Activated naive CD4-positive, alpha-beta T cell treated with Interleukin-2 at 50 U/mL for 16 hours (primary cell): Measurements from ENCODE around the gene GUCA2A.
"Not testable (repeated sequence)": the region's sequence is repeated elsewhere in the genome, so short reads cannot be mapped to it uniquely, and the experiment has no call there.

ENCODE experiments used
- DNase-seq: peaks from one replicate; pipeline ENCODE4 v3.0.0-alpha.2; 2020

GUCA2A gene, protein sequence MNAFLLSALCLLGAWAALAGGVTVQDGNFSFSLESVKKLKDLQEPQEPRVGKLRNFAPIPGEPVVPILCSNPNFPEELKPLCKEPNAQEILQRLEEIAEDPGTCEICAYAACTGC

DNA sequence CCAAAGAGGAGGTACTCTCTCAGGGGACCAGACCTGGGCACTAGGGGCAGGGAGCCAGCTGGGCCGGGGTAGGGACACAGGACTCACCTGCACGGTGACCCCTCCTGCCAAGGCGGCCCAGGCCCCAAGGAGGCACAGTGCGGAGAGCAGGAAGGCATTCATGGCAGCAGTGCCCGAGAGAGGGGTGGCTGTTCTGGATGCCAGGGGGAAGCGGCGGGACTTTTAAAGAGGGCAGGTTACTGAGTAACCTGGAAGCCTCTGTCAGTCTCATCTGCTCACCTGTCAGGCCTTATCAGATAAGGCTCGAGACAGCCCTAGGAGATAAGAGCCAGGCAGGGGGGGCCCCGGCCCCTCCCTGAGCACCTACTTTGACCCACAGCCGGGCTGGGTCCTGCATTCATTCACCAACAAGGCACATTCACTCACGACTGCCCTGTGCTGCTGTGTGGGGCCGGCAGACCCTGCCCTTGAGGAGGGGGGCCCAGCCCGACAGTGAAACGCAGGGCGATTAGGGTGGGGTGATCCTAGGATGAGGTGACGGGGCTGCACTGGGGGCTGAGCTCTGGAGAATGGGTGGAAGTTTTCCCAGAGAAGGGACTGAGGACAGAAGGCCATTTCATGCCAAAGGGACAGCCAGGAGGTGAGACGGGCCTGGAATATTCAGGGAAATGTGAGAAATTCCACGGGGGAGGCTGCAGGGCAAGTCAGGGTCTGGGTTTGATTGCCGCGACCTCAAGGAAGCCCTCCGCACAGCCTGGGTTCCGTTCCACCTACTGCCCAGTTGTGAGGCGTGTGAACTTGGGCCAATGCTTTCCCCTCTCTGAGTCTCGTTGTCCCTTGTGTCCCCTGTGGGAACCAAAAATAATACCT, at the start of gene GUCA2A:
Gene GUCA2A, minus strand, starts transcription at position 195 of the 870 bp plus-strand sequence. Its CDS starts 33 bp downstream, at position 162.
- DNase-seq = no peak

GRCh38 chr1:42211224-42211623, 46.7 kb upstream of the GUCA2A start:
- DNase-seq = no peak

GRCh38 chr1:42210421-42211133, 46.0 kb upstream of the GUCA2A start:
- DNase-seq = no peak

- DNase-seq = no peak
Observed at GRCh38 chr1:42209526-42210251, 45.1 kb upstream of the GUCA2A start.

- DNase-seq = not testable (repeated sequence)
Observed at GRCh38 chr1:42206930-42207329, 42.4 kb upstream of the GUCA2A start.

- no peak for DNase-seq
Observed at GRCh38 chr1:42206164-42206563, 41.6 kb upstream of the GUCA2A start.

DNA sequence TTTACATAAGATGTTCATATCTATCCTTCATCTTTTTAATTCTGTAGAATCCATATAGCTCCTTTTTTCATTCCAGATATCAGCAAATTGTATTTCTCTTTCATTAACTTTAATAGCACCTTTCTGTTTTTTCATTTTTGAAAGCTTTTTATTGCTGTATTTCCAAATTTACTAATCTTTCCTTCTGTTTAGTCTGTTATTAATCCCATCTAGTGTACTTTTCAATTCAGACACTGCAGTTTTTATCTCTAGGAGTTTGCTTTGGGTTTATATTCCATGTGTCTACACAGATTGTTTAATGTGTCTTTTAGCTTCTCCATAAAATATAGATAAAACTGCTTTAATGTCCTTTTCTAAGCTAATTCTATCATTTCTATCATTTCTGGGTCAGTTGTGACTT, 37.4 kb upstream of the GUCA2A start:
- no peak for DNase-seq

GRCh38 chr1:42198251-42198650, 33.7 kb upstream of the GUCA2A start:
- no peak for DNase-seq

DNA sequence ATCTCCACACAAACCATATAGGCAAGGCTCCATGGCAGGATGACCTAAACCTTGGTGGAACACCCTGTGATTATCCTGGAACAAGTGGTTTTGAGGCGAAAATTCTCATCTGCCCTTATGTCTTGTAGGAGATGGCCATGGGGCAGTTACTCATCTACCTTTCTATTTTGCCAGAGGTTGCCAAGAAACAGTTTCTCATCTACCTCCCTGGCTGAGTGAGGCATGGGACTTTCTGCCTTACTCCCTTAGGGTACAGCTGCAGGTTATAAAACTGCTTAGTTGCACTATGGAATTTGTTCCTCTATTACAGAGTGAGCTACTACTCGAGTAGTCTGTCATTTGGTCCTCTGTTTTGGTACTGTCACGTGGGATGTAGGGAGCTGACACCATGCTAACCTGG, 31.3 kb upstream of the GUCA2A start:
- DNase-seq = no peak

DNA sequence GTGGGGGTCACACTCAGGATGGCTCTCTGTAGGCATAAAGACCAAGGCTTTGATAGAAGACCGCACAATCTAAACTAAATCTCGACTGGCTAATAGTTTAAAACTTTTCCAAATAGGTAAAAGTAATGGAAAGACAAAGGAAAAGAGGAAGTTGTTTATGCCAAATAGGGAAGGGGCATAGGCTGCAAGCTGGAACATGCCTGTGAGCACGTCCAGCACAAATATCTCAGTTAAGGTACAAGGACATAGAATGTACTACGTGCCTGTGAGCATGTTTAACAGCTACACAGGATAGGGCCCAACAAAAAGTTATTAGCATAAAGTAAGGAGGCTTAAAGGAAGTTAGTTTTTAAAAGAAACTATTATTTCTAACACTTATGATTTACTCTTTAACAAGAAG, 27.6 kb upstream of the GUCA2A start:
- DNase-seq = no peak

DNA sequence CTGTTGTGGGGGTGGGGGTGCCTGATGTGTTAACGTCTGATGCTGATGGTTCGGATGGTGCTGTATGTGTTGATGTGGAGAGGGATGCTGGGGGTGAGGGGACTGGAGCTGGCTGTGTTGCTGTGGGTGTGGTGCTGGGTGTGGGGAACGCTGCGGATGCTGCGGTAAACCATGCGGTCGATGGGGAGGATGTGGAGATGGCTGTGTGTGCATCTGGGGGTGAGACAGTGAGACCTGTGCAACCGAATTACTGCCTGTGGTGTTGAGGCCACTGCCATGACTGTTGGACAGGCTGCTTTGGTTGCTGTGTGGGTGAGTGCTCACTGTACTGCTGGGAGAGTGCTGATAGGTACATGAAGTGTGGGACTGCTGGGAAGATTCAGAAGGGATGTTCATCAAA, 26.8 kb upstream of the GUCA2A start:
- no peak for DNase-seq

- DNase-seq = no peak
Observed at GRCh38 chr1:42189931-42190853, 25.6 kb upstream of the GUCA2A start.

- DNase-seq = no peak
Observed at GRCh38 chr1:42186152-42186551, 21.6 kb upstream of the GUCA2A start.

- no peak for DNase-seq
Observed at GRCh38 chr1:42184616-42185015, 20.1 kb upstream of the GUCA2A start.

GRCh38 chr1:42183957-42184268, 19.4 kb upstream of the GUCA2A start:
- DNase-seq = no peak

- no peak for DNase-seq
Observed at GRCh38 chr1:42183210-42183956, 18.8 kb upstream of the GUCA2A start.

DNA sequence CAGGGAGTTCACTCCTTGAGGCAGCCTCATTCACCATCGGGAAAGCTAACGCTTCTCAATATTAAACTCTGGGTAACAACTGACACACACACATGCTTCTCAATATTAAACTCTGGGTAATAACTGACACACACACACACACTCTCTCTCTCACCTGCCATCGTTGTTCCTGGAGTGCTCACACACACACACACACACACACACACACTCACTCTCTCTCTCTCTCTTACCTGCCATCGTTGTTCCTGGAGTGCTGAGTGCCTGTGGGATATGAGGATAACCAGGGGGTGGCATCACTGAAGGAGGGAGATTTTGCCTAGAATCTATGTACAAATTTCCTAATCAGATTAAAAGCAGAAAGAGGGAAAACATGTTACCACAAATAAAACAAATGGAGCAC, 17.1 kb upstream of the GUCA2A start:
- no peak for DNase-seq

GRCh38 chr1:42179900-42180329, 15.4 kb upstream of the GUCA2A start:
- DNase-seq = no peak

- DNase-seq = no peak
Observed at GRCh38 chr1:42179275-42179674, 14.7 kb upstream of the GUCA2A start.

GRCh38 chr1:42178249-42178648, 13.7 kb upstream of the GUCA2A start:
- no peak for DNase-seq

DNA sequence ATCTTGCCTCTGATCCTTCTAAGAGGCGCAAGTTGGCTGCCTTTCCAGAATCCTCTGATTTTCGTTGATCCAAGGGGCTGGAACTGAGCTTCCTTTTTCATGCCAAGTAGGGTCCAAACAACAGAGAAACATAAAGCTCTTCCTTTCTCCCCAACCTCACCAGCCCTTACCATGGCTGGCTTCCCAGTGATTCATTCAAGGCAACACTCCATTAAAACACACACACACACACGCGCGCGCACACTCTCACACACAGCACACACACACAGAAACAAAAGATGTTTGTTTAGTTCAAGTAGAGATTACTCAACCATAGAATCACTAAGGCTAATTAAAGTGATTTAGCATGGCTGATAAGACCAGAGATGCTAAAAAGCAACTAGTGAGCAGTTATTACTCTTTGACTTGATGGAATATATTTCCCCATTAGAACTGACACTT, 13.0 kb upstream of the GUCA2A start:
- DNase-seq = no peak
